ENCODE results near the gene B4GALT5.
"Not testable (repeated sequence)": the region's sequence is repeated elsewhere in the genome, so short reads cannot be mapped to it uniquely, and the experiment has no call there.

The B4GALT5 gene

GRCh38 chr20:49671433-49671832 is 42.2 kb downstream of the B4GALT5 start:
- Histone ChIP-seq H3K9me3 (ENCODE audit: control insufficient read depth, insufficient read depth, low read length) (no peaks in the 10 kb centered on the region), H3K4me1 (ENCODE audit: insufficient read depth, low read length) (peaks cover 37% of the 10 kb centered on the region), H3K9ac (ENCODE audit: low read depth, low read length) (no peak overlapping the region), H3K36me3 (ENCODE audit: insufficient read depth, low read length) (no peaks in the 10 kb centered on the region)

- no peaks in the 10 kb centered on the region for H3K9me3 ChIP-seq (ENCODE audit: control insufficient read depth, insufficient read depth, low read length)
- H3K4me1 ChIP-seq (ENCODE audit: insufficient read depth, low read length), result peaks cover 23% of the 10 kb centered on the region
- H3K36me3 ChIP-seq (ENCODE audit: insufficient read depth, low read length), result no peaks in the 10 kb centered on the region
- no peak overlapping the region for H3K9ac ChIP-seq (ENCODE audit: low read depth, low read length)
Measured at GRCh38 chr20:49669601-49670189, 44.0 kb downstream of the B4GALT5 start.

- H3K36me3 ChIP-seq (ENCODE audit: insufficient read depth, low read length); H3K9me3 ChIP-seq (ENCODE audit: control insufficient read depth, insufficient read depth, low read length); H3K9ac ChIP-seq (ENCODE audit: low read depth, low read length): not testable (repeated sequence)
- H3K4me1 ChIP-seq (ENCODE audit: insufficient read depth, low read length), result peaks cover 21% of the 10 kb centered on the region
Measured at GRCh38 chr20:49668878-49669195, 44.8 kb downstream of the B4GALT5 start.

GRCh38 chr20:49668181-49668877 is 45.3 kb downstream of the B4GALT5 start:
- H3K4me1 ChIP-seq (ENCODE audit: insufficient read depth, low read length), result peaks cover 21% of the 10 kb centered on the region
- no peaks in the 10 kb centered on the region for H3K9me3 ChIP-seq (ENCODE audit: control insufficient read depth, insufficient read depth, low read length)
- H3K36me3 ChIP-seq (ENCODE audit: insufficient read depth, low read length), result no peaks in the 10 kb centered on the region
- no peak overlapping the region for H3K9ac ChIP-seq (ENCODE audit: low read depth, low read length)

GRCh38 chr20:49666911-49667310 is 46.8 kb downstream of the B4GALT5 start:
- H3K4me1 ChIP-seq (ENCODE audit: insufficient read depth, low read length), result peaks cover 24% of the 10 kb centered on the region
- no peak overlapping the region for H3K9ac ChIP-seq (ENCODE audit: low read depth, low read length)
- no peaks in the 10 kb centered on the region for H3K36me3 ChIP-seq (ENCODE audit: insufficient read depth, low read length)
- H3K9me3 ChIP-seq (ENCODE audit: control insufficient read depth, insufficient read depth, low read length), result no peaks in the 10 kb centered on the region

- Histone ChIP-seq H3K9me3 (ENCODE audit: control insufficient read depth, insufficient read depth, low read length) (no peaks in the 10 kb centered on the region), H3K9ac (ENCODE audit: low read depth, low read length) (no peak overlapping the region), H3K4me1 (ENCODE audit: insufficient read depth, low read length) (peaks cover 25% of the 10 kb centered on the region), H3K36me3 (ENCODE audit: insufficient read depth, low read length) (no peaks in the 10 kb centered on the region)
Measured at GRCh38 chr20:49665796-49666195, 47.9 kb downstream of the B4GALT5 start.

- no peaks in the 10 kb centered on the region for H3K9me3 ChIP-seq (ENCODE audit: control insufficient read depth, insufficient read depth, low read length)
- no peak overlapping the region for H3K9ac ChIP-seq (ENCODE audit: low read depth, low read length)
- peaks cover 23% of the 10 kb centered on the region for H3K4me1 ChIP-seq (ENCODE audit: insufficient read depth, low read length)
- no peaks in the 10 kb centered on the region for H3K36me3 ChIP-seq (ENCODE audit: insufficient read depth, low read length)
Measured at GRCh38 chr20:49664612-49665313, 48.9 kb downstream of the B4GALT5 start.

GRCh38 chr20:49663112-49663511 is 50.6 kb downstream of the B4GALT5 start:
- no peaks in the 10 kb centered on the region for H3K9me3 ChIP-seq (ENCODE audit: control insufficient read depth, insufficient read depth, low read length)
- no peaks in the 10 kb centered on the region for H3K36me3 ChIP-seq (ENCODE audit: insufficient read depth, low read length)
- no peak overlapping the region for H3K9ac ChIP-seq (ENCODE audit: low read depth, low read length)
- peaks cover 35% of the 10 kb centered on the region for H3K4me1 ChIP-seq (ENCODE audit: insufficient read depth, low read length)

GRCh38 chr20:49661560-49662329 is 51.9 kb downstream of the B4GALT5 start:
- peaks cover 44% of the 10 kb centered on the region for H3K4me1 ChIP-seq (ENCODE audit: insufficient read depth, low read length)

GRCh38 chr20:49660912-49661311 is 52.8 kb downstream of the B4GALT5 start:
- Histone ChIP-seq H3K36me3 (ENCODE audit: insufficient read depth, low read length) (peaks cover 3% of the 10 kb centered on the region; the same call in 1 of the 2 replicates), H3K9ac (ENCODE audit: low read depth, low read length) (no peak overlapping the region), H3K9me3 (ENCODE audit: control insufficient read depth, insufficient read depth, low read length) (no peaks in the 10 kb centered on the region), H3K4me1 (ENCODE audit: insufficient read depth, low read length) (peaks cover 38% of the 10 kb centered on the region)

More at GRCh38 chr20:49661560-49662329, 51.9 kb downstream of the B4GALT5 start:
- Histone ChIP-seq H3K9me3 (ENCODE audit: control insufficient read depth, insufficient read depth, low read length) (no peaks in the 10 kb centered on the region), H3K36me3 (ENCODE audit: insufficient read depth, low read length) (no peaks in the 10 kb centered on the region), H3K9ac (ENCODE audit: low read depth, low read length) (no peak overlapping the region)

GRCh38 chr20:49659056-49659455 is 54.6 kb downstream of the B4GALT5 start:
- Histone ChIP-seq H3K9me3 (ENCODE audit: control insufficient read depth, insufficient read depth, low read length) (no peaks in the 10 kb centered on the region), H3K9ac (ENCODE audit: low read depth, low read length) (no peak overlapping the region), H3K4me1 (ENCODE audit: insufficient read depth, low read length) (peaks cover 38% of the 10 kb centered on the region), H3K36me3 (ENCODE audit: insufficient read depth, low read length) (peaks cover 9% of the 10 kb centered on the region)

- Histone ChIP-seq H3K4me1 (ENCODE audit: insufficient read depth, low read length) (peaks cover 38% of the 10 kb centered on the region), H3K9me3 (ENCODE audit: control insufficient read depth, insufficient read depth, low read length) (no peaks in the 10 kb centered on the region), H3K9ac (ENCODE audit: low read depth, low read length) (0 out of 2 replicates have a peak overlapping the region, but pooled peaks have one; percentile 3), H3K36me3 (ENCODE audit: insufficient read depth, low read length) (peaks cover 9% of the 10 kb centered on the region)
Measured at GRCh38 chr20:49658508-49658907, 55.2 kb downstream of the B4GALT5 start.

GRCh38 chr20:49657118-49657901 is 56.4 kb downstream of the B4GALT5 start:
- peaks cover 31% of the 10 kb centered on the region for H3K4me1 ChIP-seq (ENCODE audit: insufficient read depth, low read length)
- H3K9me3 ChIP-seq (ENCODE audit: control insufficient read depth, insufficient read depth, low read length), result no peaks in the 10 kb centered on the region
- no peak overlapping the region for H3K9ac ChIP-seq (ENCODE audit: low read depth, low read length)
- peaks cover 14% of the 10 kb centered on the region for H3K36me3 ChIP-seq (ENCODE audit: insufficient read depth, low read length)

GRCh38 chr20:49656304-49656703 is 57.4 kb downstream of the B4GALT5 start:
- H3K36me3 ChIP-seq (ENCODE audit: insufficient read depth, low read length), result peaks cover 14% of the 10 kb centered on the region
- no peak overlapping the region for H3K9ac ChIP-seq (ENCODE audit: low read depth, low read length)
- H3K4me1 ChIP-seq (ENCODE audit: insufficient read depth, low read length), result peaks cover 26% of the 10 kb centered on the region
- H3K9me3 ChIP-seq (ENCODE audit: control insufficient read depth, insufficient read depth, low read length), result no peaks in the 10 kb centered on the region

Data from ES-I3 (cell line).